ENCODE measurements around the gene NPTN.
A peak's percentile ranks its signal among the peaks of the same experiment; 100 is the strongest.
"Not testable (repeated sequence)": the region's sequence is repeated elsewhere in the genome, so short reads cannot be mapped to it uniquely, and the experiment has no call there.

NPTN gene

GRCh38 chr15:73590263-73590662 is 42.9 kb downstream of the NPTN start:
- DNase-seq (ENCODE audit: low read depth in 1 of 2, low spot score in 1 of 2): no peak
- in situ Hi-C loops (cut with HindIII; ENCODE audit: low pct_unique_long_range_greater_than_20kb, low sequenced_read_pairs): no loop called here
- TF ChIP-seq JUND (IDR thresholded peaks at IDR 0.05; ENCODE audit: low read depth): no peak

GRCh38 chr15:73589766-73590165 is 43.4 kb downstream of the NPTN start:
- no peak for TF ChIP-seq JUND (IDR thresholded peaks at IDR 0.05; ENCODE audit: low read depth)
- no peak for DNase-seq (ENCODE audit: low read depth in 1 of 2, low spot score in 1 of 2)
- in situ Hi-C loops (cut with HindIII; ENCODE audit: low pct_unique_long_range_greater_than_20kb, low sequenced_read_pairs): no loop called here

GRCh38 chr15:73585871-73586654 is 47.1 kb downstream of the NPTN start:
- in situ Hi-C loops (cut with HindIII; ENCODE audit: low pct_unique_long_range_greater_than_20kb, low sequenced_read_pairs): no loop called here

GRCh38 chr15:73584699-73585420 is 48.3 kb downstream of the NPTN start:
- in situ Hi-C loops (cut with HindIII; ENCODE audit: low pct_unique_long_range_greater_than_20kb, low sequenced_read_pairs): no loop called here
- TF ChIP-seq JUND (IDR thresholded peaks at IDR 0.05; ENCODE audit: low read depth): no peak
- DNase-seq (ENCODE audit: low read depth in 1 of 2, low spot score in 1 of 2): no peak

More at GRCh38 chr15:73585871-73586654, 47.1 kb downstream of the NPTN start:
- no peak for TF ChIP-seq JUND (IDR thresholded peaks at IDR 0.05; ENCODE audit: low read depth)
- DNase-seq (ENCODE audit: low read depth in 1 of 2, low spot score in 1 of 2): no peak

GRCh38 chr15:73583544-73583943 is 49.6 kb downstream of the NPTN start:
- no peak for DNase-seq (ENCODE audit: low read depth in 1 of 2, low spot score in 1 of 2)
- in situ Hi-C loops (cut with HindIII; ENCODE audit: low pct_unique_long_range_greater_than_20kb, low sequenced_read_pairs): no loop called here
- TF ChIP-seq JUND (IDR thresholded peaks at IDR 0.05; ENCODE audit: low read depth): no peak

- DNase-seq (ENCODE audit: low read depth in 1 of 2, low spot score in 1 of 2): no peak
- no peak for TF ChIP-seq JUND (IDR thresholded peaks at IDR 0.05; ENCODE audit: low read depth)
- in situ Hi-C loops (cut with HindIII; ENCODE audit: low pct_unique_long_range_greater_than_20kb, low sequenced_read_pairs): no loop called here
Observed at GRCh38 chr15:73582851-73583379, 50.3 kb downstream of the NPTN start.

GRCh38 chr15:73578026-73578425 is 55.2 kb downstream of the NPTN start:
- in situ Hi-C loops (cut with HindIII; ENCODE audit: low pct_unique_long_range_greater_than_20kb, low sequenced_read_pairs): no loop called here
- TF ChIP-seq JUND (IDR thresholded peaks at IDR 0.05; ENCODE audit: low read depth): no peak
- DNase-seq (ENCODE audit: low read depth in 1 of 2, low spot score in 1 of 2): no peak

GRCh38 chr15:73577593-73577992 is 55.6 kb downstream of the NPTN start:
- DNase-seq (ENCODE audit: low read depth in 1 of 2, low spot score in 1 of 2); in situ Hi-C loops (cut with HindIII; ENCODE audit: low pct_unique_long_range_greater_than_20kb, low sequenced_read_pairs): not testable (repeated sequence)

GRCh38 chr15:73575636-73576247 is 57.4 kb downstream of the NPTN start:
- no peak for TF ChIP-seq JUND (IDR thresholded peaks at IDR 0.05; ENCODE audit: low read depth)
- in situ Hi-C loops (cut with HindIII; ENCODE audit: low pct_unique_long_range_greater_than_20kb, low sequenced_read_pairs): no loop called here
- DNase-seq (ENCODE audit: low read depth in 1 of 2, low spot score in 1 of 2): no peak

- TF ChIP-seq JUND (IDR thresholded peaks at IDR 0.05; ENCODE audit: low read depth): no peak
- in situ Hi-C loops (cut with HindIII; ENCODE audit: low pct_unique_long_range_greater_than_20kb, low sequenced_read_pairs): no loop called here
- DNase-seq (ENCODE audit: low read depth in 1 of 2, low spot score in 1 of 2): no peak
Observed at GRCh38 chr15:73573572-73573971, 59.6 kb downstream of the NPTN start.

GRCh38 chr15:73573037-73573436 is 60.2 kb downstream of the NPTN start:
- in situ Hi-C loops (cut with HindIII; ENCODE audit: low pct_unique_long_range_greater_than_20kb, low sequenced_read_pairs): no loop called here
- DNase-seq (ENCODE audit: low read depth in 1 of 2, low spot score in 1 of 2): no peak
- no peak for TF ChIP-seq JUND (IDR thresholded peaks at IDR 0.05; ENCODE audit: low read depth)

GRCh38 chr15:73572296-73572695 is 60.9 kb downstream of the NPTN start:
- in situ Hi-C loops (cut with HindIII; ENCODE audit: low pct_unique_long_range_greater_than_20kb, low sequenced_read_pairs): no loop called here
- no peak for TF ChIP-seq JUND (IDR thresholded peaks at IDR 0.05; ENCODE audit: low read depth)

GRCh38 chr15:73571346-73571745 is 61.8 kb downstream of the NPTN start:
- in situ Hi-C loops (cut with HindIII; ENCODE audit: low pct_unique_long_range_greater_than_20kb, low sequenced_read_pairs): no loop called here
- no peak for TF ChIP-seq JUND (IDR thresholded peaks at IDR 0.05; ENCODE audit: low read depth)

More at GRCh38 chr15:73572296-73572695, 60.9 kb downstream of the NPTN start:
- no peak for DNase-seq (ENCODE audit: low read depth in 1 of 2, low spot score in 1 of 2)

More at GRCh38 chr15:73571346-73571745, 61.8 kb downstream of the NPTN start:
- DNase-seq (ENCODE audit: low read depth in 1 of 2, low spot score in 1 of 2): peak; percentile 10 to 25

Measured in T47D (cell line).